ENCODE data around the gene TMEM151B.

GRCh38 chr6:44277763-44278162, 7.5 kb downstream of the TMEM151B start:
- no peak for TF ChIP-seq CTCF (IDR thresholded peaks at IDR 0.05)
- no peak for TF ChIP-seq EZH2 (IDR thresholded peaks at IDR 0.05)
